H9 (cell line): ENCODE data around the gene TOMT. TPM values are rescaled to one million over a fixed set of nuclear protein-coding genes. Genes with fewer than 3 reads are reported as not detected.

Source experiments
- DNase-seq: peaks from one replicate; pipeline ENCODE4 v3.0.0-alpha.2; 2017
- H2AFZ ChIP-seq: one replicate; pipeline ENCODE4 v1.6.1; 2013; ENCODE audit warnings: mild to moderate bottlenecking, low read length, control low read depth, moderate library complexity
- H2AK5ac ChIP-seq: 2 replicates; pipeline ENCODE4 v1.6.1; 2013; ENCODE audit warnings: low read length, control low read depth, mixed read lengths; ENCODE audit not compliant: insufficient read length
- H2BK120ac ChIP-seq: one replicate; pipeline ENCODE4 v1.6.1; 2013; ENCODE audit warnings: low read depth, mild to moderate bottlenecking, low read length, control low read depth, inconsistent platforms; ENCODE audit not compliant: poor library complexity, severe bottlenecking
- H2BK12ac ChIP-seq: 2 replicates; pipeline ENCODE4 v1.6.1; 2013; ENCODE audit warnings: low read length, control low read depth, mixed read lengths, low read depth; ENCODE audit not compliant: insufficient read length
- H2BK15ac ChIP-seq: 2 replicates; pipeline ENCODE4 v1.6.1; 2013; ENCODE audit warnings: low read depth, low read length, control low read depth
- H2BK20ac ChIP-seq: one replicate; pipeline ENCODE4 v1.6.1; 2013; ENCODE audit warnings: low read depth, mild to moderate bottlenecking, low read length, control low read depth, inconsistent platforms; ENCODE audit not compliant: poor library complexity, severe bottlenecking
- H2BK5ac ChIP-seq: 2 replicates; pipeline ENCODE4 v1.6.1; 2013; ENCODE audit warnings: low read length, control low read depth, mixed read lengths; ENCODE audit not compliant: insufficient read length
- H3K14ac ChIP-seq: 2 replicates; pipeline ENCODE4 v1.6.1; 2013; ENCODE audit warnings: low read length, control low read depth; ENCODE audit not compliant: insufficient read depth
- H3K18ac ChIP-seq: 2 replicates; pipeline ENCODE4 v1.6.1; 2013; ENCODE audit warnings: low read depth, mild to moderate bottlenecking, mixed read lengths, low read length, control low read depth; ENCODE audit not compliant: insufficient read length
- H3K23ac ChIP-seq: 2 replicates; pipeline ENCODE4 v1.6.1; 2013; ENCODE audit warnings: low read length, control low read depth, mixed read lengths, low read depth; ENCODE audit not compliant: insufficient read length
- H3K23me2 ChIP-seq: 2 replicates; pipeline ENCODE4 v1.6.1; 2013; ENCODE audit warnings: low read depth, mild to moderate bottlenecking, mixed read lengths, low read length, control low read depth; ENCODE audit not compliant: insufficient read length, poor library complexity, severe bottlenecking
- H3K27ac ChIP-seq: 2 replicates; pipeline ENCODE4 v1.5.1; 2013; ENCODE audit warnings: low read length, control low read depth, mixed read lengths, low read depth; ENCODE audit not compliant: insufficient read length
- H3K27me3 ChIP-seq: 2 replicates; pipeline ENCODE4 v1.6.1; 2013; ENCODE audit warnings: low read length, control low read depth, inconsistent platforms; ENCODE audit not compliant: insufficient read depth
- H3K4ac ChIP-seq: 2 replicates; pipeline ENCODE4 v1.6.1; 2013; ENCODE audit warnings: low read depth, mild to moderate bottlenecking, control low read depth, inconsistent platforms, low read length, moderate library complexity
- H3K4me1 ChIP-seq: 2 replicates; pipeline ENCODE4 v1.6.1; 2013; ENCODE audit warnings: low read length, control low read depth, inconsistent platforms; ENCODE audit not compliant: insufficient read depth
- H3K4me2 ChIP-seq: 2 replicates; pipeline ENCODE4 v1.6.1; 2013; ENCODE audit warnings: low read length, control low read depth, mixed read lengths; ENCODE audit not compliant: insufficient read length, insufficient read depth
- H3K56ac ChIP-seq: 2 replicates; pipeline ENCODE4 v1.6.1; 2013; ENCODE audit warnings: low read depth, mild to moderate bottlenecking, mixed read lengths, low read length, control low read depth; ENCODE audit not compliant: insufficient read length
- H3K79me1 ChIP-seq: 2 replicates; pipeline ENCODE4 v1.6.1; 2013; ENCODE audit warnings: low read depth, mild to moderate bottlenecking, moderate library complexity, low read length, control low read depth, inconsistent platforms; ENCODE audit not compliant: insufficient read depth, poor library complexity, severe bottlenecking
- H3K79me2 ChIP-seq: 2 replicates; pipeline ENCODE4 v1.6.1; 2013; ENCODE audit warnings: low read length, control low read depth, inconsistent platforms; ENCODE audit not compliant: insufficient read depth
- H3K9ac ChIP-seq: 2 replicates; pipeline ENCODE4 v1.6.1; 2013; ENCODE audit warnings: low read length, control low read depth, mixed read lengths; ENCODE audit not compliant: insufficient read length; ENCODE audit errors: extremely low read depth
- H3K9me3 ChIP-seq: one replicate; pipeline ENCODE4 v1.6.1; 2013; ENCODE audit warnings: low read depth, low read length, inconsistent platforms; ENCODE audit not compliant: control insufficient read depth
- H3T11ph ChIP-seq: one replicate; pipeline ENCODE4 v1.6.1; 2013; ENCODE audit warnings: mild to moderate bottlenecking, low read length, control low read depth, inconsistent platforms
- H4K20me1 ChIP-seq: one replicate; pipeline ENCODE4 v1.6.1; 2013; ENCODE audit not compliant: control insufficient read depth, insufficient read length, insufficient read depth
- H4K5ac ChIP-seq: 2 replicates; pipeline ENCODE4 v1.6.1; 2013; ENCODE audit warnings: low read depth, mild to moderate bottlenecking, mixed read lengths, low read length, control low read depth; ENCODE audit not compliant: insufficient read length
- H4K8ac ChIP-seq: replicated peaks from 2 replicates; pipeline ENCODE4 v1.6.1; 2013; ENCODE audit warnings: low read length, control low read depth, mixed read lengths, low read depth; ENCODE audit not compliant: insufficient read length
- H4K91ac ChIP-seq: 2 replicates; pipeline ENCODE4 v1.6.1; 2013; ENCODE audit warnings: low read depth, mild to moderate bottlenecking, moderate library complexity, mixed read lengths, low read length, control low read depth; ENCODE audit not compliant: insufficient read length
- H3K27ac Mint-ChIP-seq, 3 experiments: 2 replicates in 2 of 3; 3 replicates in 1 of 3; pipeline ENCODE4 v1.8.0; 2020 to 2021; ENCODE audit warnings: mixed read lengths in 3 of 3, mild to moderate bottlenecking in 1 of 3, moderate library complexity in 1 of 3
- H3K27me3 Mint-ChIP-seq: 2 replicates; pipeline ENCODE4 v1.8.0; 2021; ENCODE audit warnings: low read depth, mild to moderate bottlenecking, moderate library complexity, mixed read lengths
- H3K36me3 Mint-ChIP-seq, 3 experiments: 2 replicates in 2 of 3; 3 replicates in 1 of 3; pipeline ENCODE4 v1.8.0; 2020 to 2021; ENCODE audit warnings: low read depth in 3 of 3, mixed read lengths in 3 of 3; ENCODE audit not compliant: insufficient read depth in 1 of 3
- H3K4me1 Mint-ChIP-seq, 2 experiments: 2 replicates each; pipeline ENCODE4 v1.8.0; 2020; ENCODE audit warnings: mixed read lengths in 2 of 2
- H3K4me3 Mint-ChIP-seq, 2 experiments: 2 replicates in 1 of 2; 3 replicates in 1 of 2; pipeline ENCODE4 v1.8.0; 2020 to 2021; ENCODE audit warnings: mild to moderate bottlenecking in 2 of 2, mixed read lengths in 2 of 2, moderate library complexity in 1 of 2
- H3K9me3 Mint-ChIP-seq, 2 experiments: 2 replicates in 1 of 2; 3 replicates in 1 of 2; pipeline ENCODE4 v1.8.0; 2020; ENCODE audit warnings: mild to moderate bottlenecking in 2 of 2, mixed read lengths in 2 of 2, moderate library complexity in 1 of 2
- WGBS: extraction: QIAGEN DNeasy Blood & Tissue Kit; methylation state at CpG from one replicate; pipeline ENCODE4 v1.1.7; 2013; ENCODE audit warnings: missing lambda C conversion rate, low lambda C conversion rate, mixed read lengths; ENCODE audit not compliant: insufficient read length; ENCODE audit errors: extremely low coverage; 5-methylcytosine and 5-hydroxymethylcytosine counted together
- total RNA-seq: library from RNA; stranded (reverse); gene quantifications from 2 replicates; pipeline ENCODE4 v1.2.1, GENCODE V29; 2021
- TF ChIP-seq, protein P1 (sequence below): fragments of 200-600 bp; sonication (generic); conservative IDR thresholded peaks from 3 replicates; pipeline ENCODE4 v1.8.0; 2021; ENCODE audit warnings: antibody characterized with exemption, mild to moderate bottlenecking

Gene TOMT
- total RNA-seq, 1 experiment from 2014 or later = not detected

GRCh38 chr11:72061739-72062396 is 43.9 kb upstream of the TOMT start:
- no peak for DNase-seq
- TF ChIP-seq, protein P1, sequence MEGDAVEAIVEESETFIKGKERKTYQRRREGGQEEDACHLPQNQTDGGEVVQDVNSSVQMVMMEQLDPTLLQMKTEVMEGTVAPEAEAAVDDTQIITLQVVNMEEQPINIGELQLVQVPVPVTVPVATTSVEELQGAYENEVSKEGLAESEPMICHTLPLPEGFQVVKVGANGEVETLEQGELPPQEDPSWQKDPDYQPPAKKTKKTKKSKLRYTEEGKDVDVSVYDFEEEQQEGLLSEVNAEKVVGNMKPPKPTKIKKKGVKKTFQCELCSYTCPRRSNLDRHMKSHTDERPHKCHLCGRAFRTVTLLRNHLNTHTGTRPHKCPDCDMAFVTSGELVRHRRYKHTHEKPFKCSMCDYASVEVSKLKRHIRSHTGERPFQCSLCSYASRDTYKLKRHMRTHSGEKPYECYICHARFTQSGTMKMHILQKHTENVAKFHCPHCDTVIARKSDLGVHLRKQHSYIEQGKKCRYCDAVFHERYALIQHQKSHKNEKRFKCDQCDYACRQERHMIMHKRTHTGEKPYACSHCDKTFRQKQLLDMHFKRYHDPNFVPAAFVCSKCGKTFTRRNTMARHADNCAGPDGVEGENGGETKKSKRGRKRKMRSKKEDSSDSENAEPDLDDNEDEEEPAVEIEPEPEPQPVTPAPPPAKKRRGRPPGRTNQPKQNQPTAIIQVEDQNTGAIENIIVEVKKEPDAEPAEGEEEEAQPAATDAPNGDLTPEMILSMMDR = no peak

More at GRCh38 chr11:72061739-72062396, 43.9 kb upstream of the TOMT start:
- no peak overlapping the region for H3K4me3 Mint-ChIP-seq
- no peak overlapping the region for H4K8ac ChIP-seq
- H3K9me3 Mint-ChIP-seq = no peaks in the 10 kb centered on the region
- no CpG with 5 or more reads among the region's 5 CpGs for WGBS
- no peak overlapping the region for H2AFZ ChIP-seq
- no peak overlapping the region for H3K4ac ChIP-seq
- no peak overlapping the region for H2BK12ac ChIP-seq
- no peaks in the 10 kb centered on the region for H3K9me3 ChIP-seq
- no peak overlapping the region for H3K23ac ChIP-seq
- no peak overlapping the region for H3K18ac ChIP-seq
- no peaks in the 10 kb centered on the region for H3K79me1 ChIP-seq
- no peak overlapping the region for H3K56ac ChIP-seq
- no peak overlapping the region for H3T11ph ChIP-seq
- no peaks in the 10 kb centered on the region for H3K4me1 Mint-ChIP-seq
- peak overlapping the region in 2 of 3 experiments; percentile 49 to 50; a peak in 3 of 7 replicates for H3K27ac Mint-ChIP-seq
- no peak overlapping the region for H2AK5ac ChIP-seq
- no peak overlapping the region for H3K27ac ChIP-seq
- no peaks in the 10 kb centered on the region for H4K20me1 ChIP-seq
- no peaks in the 10 kb centered on the region for H3K27me3 Mint-ChIP-seq
- no peak overlapping the region for H4K5ac ChIP-seq
- H2BK5ac ChIP-seq = no peak overlapping the region
- H3K27me3 ChIP-seq = no peaks in the 10 kb centered on the region
- H2BK120ac ChIP-seq = no peak overlapping the region
- H3K9ac ChIP-seq = no peak overlapping the region
- H3K14ac ChIP-seq = no peak overlapping the region
- peaks cover 0 to 16% (median 16%) of the 10 kb centered on the region in 3 experiments; a peak in 5 of 7 replicates for H3K36me3 Mint-ChIP-seq
- H2BK15ac ChIP-seq = no peak overlapping the region
- no peaks in the 10 kb centered on the region for H3K4me1 ChIP-seq
- H3K79me2 ChIP-seq = no peaks in the 10 kb centered on the region
- no peak overlapping the region for H3K4me2 ChIP-seq
- H3K23me2 ChIP-seq = no peaks in the 10 kb centered on the region
- H4K91ac ChIP-seq = no peak overlapping the region
- no peak overlapping the region for H2BK20ac ChIP-seq
